ENCODE data around the gene ALG8.

The ALG8 gene

DNA sequence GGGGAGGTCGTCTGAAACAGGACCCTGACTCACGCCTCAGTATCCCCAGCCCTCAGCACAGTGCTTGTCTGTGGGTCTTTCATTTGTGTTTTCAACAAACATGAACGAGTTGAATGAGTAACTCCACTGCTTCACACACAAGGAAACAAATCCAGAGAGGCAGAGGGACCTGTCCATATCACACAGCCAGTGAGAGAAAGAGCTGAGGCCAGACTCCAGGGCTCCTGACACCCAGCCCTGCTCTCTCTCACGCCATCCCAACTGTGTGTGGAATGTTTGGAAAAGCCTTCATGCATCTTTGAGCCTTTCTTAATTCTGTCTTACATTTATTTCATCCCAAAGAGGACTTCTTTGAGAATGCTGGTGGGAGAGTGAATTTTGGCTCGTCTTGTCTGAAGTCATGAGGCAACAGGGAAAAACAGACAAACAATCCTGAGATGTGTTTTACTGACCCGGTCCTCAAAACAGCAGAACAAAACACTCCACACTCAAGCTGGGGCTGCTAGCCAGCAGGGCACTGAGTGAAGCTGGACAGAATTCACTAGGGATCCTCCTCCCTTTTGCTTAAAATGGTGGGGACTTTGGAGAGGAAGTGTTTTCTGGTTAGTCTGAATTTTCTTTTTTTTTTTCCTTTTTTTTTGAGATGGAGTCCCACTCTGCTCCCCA lies 19.7 kb upstream of the ALG8 start:
- no peak for DNase-seq

DNA sequence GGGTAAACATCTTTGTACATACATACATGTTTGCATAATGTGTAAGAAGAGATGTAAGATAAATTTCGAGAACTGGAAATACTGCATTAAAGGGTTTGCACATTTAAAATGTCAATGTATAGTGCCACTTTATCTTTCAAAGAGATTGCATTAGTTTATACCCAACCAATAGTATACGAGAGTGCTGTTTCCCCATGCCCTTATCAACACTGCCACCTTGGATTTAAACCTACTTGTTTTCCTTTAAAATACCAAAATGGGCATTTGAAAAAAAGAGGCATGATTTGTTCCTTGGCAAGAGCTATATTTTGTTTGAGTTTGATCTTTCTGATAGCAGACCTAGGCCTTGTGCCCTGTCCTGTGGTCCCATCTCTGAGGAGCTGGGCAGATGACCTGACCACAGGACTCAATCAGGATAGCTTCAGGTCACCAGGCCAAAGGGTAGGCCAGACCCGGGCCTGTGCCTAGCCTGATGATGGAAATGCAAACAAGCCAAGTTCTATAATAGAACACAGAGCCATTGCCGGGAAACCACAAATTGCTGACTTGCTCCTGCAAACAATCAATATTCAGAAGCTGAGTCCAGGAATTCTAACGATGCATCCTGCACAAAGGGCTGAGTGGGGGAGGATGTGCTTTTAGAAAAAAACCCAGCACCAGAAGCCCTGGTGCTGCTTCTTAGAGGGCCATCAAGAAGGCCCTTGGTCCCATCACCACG lies 16.9 kb upstream of the ALG8 start:
- peak in 1 of 2 experiments; percentile 36 for DNase-seq

DNA sequence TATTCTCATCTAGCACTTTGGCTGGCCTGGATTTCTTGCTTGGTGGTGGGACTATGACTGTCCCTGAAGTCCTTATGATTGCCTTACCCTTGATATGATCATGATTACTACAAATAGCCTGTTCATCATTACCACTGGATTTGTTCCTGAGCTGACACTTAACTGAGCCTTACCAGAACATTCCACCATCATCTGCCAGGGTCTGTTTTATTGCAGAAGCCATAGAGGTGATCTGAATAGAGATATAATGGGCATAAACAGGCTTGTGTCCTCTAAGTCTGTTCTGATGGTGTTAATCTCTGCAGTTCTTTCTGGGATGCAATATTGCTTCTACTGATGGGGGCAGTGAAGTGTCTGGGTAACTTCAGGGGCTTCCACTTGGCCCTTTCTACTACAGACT lies 12.4 kb upstream of the ALG8 start:
- DNase-seq, result no peak

DNA sequence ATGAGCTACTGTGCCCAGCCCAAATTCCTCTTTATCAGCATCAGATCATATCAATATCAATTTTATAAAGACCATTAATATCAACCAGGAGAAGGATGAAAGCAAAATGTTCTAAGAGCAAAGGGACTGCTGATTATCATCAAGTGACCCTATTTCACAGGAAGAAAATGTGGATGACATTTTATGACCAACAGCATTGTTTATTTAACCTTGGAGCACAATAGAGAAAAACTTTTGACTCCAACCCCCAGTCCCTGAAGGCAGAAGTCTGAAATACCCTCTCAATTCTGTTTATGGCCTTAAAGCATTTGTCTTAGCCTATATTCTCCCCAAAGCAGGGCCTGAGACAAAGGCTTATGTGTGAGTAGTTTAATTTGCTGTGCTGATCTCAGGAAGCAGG lies 11.3 kb upstream of the ALG8 start:
- no peak for DNase-seq

DNA sequence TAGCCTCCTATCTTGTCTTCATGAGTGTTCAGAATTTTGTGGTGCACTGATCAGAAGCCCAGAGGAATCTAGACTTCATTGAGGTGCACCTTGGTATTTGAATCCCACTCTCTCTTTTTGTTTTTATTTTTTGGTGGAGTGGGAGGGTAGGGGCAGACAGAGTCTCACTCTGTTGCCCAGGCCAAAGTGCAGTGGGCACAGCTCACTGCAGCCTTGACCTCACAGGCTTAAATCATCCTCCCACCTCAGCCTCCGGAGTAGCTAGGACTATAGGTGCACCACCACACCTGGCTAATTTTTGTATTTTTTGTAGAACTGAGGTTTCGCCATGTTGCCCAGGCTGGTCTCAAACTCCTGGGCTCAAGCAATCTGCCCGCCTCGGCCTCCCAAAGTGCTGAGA lies 10.9 kb upstream of the ALG8 start:
- no peak for DNase-seq

DNA sequence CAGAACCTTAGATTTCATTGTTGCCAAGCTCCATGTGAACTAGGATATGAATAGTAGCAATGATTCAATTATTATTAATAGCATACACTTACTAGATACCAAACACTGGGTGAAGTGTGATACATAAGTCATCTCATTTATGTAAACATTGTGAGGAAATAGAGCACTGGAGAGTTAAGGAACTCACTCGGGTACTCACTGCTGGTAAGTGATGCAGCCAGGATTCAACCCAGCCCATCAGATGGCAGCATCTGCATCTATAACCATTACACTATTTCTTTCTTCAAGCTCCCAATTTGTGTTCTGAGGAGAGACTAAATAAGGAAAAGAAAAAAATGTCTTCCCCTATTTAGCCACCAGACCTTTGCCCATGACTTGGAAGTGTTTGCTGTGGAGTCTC lies 10.2 kb upstream of the ALG8 start:
- peak in 1 of 2 experiments; percentile 25 for DNase-seq

DNA sequence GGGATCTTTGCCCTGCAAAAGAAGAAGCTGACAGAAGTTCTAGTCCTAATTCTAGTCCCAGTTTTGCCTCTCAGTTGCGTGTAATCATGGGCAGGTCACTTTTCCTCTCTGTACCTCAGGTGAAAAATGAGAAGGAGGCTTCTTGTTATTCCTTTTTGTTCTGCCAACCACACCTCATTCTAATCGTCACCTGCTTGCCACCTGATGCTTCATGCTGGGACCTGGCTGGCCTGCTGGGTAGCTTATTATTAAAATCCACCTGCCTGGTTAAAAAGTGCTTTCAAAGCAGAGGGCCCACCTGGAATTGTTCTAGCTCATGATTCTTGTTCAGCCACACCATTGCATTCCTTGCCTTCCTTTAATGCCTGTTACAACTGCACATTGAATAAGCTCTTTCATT lies 8.4 kb upstream of the ALG8 start:
- DNase-seq, result peak in 1 of 2 experiments; percentile 63

DNA sequence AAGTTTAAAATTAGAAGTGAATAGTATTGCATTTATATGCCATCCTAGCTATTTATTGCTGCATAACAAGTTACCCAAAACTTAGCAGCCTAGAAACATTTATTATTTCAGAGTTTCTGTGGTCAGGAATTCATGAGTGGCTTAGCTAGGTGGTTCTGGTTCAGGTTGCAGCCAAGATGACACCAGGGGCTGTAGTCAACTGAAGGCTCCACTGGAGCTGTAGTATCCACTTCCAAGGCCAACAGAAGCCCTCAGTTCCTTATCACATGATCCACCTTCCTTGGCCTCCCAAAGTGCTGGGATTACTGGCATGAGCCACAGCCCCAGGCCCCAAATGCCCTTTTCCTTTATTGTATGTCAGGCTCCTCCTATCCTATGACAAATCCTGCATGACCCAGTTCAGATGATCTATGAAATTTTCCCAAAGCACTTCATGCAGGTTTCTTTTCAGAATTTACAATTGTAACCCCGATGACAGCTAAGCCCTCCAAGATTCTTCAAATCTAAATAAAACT lies 6.1 kb upstream of the ALG8 start:
- DNase-seq, result no peak

DNA sequence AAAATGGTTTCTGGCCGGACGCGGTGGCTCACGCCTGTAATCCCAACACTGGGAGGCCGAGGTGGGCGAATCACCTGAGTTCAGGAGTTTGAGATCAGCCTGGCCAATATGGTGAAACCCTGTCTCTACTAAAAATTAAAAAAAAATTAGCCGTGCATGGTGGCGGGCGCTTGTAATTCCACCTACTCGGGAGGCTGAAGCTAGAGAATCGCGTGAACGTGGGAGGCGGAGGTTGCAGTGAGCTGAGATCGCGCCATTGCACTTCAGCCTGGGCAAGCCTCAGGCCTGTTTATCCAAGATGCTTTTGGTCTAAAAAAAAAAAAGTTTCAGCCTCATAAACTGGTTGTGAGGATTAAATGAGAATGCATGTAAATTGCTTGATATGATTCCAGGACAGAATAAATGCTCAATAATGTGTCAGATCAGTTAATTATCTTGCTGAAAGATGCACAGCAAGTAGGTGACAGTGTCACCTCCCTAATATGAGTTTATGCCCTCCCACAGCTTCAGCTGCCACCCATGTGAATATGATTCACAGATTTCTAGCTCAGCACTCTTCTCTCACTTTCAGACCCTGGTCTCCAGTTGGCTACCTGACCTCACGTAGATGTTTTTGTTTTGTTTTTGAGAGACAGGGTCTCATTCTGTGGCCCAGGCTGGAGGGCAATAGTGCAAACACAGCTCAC lies 1.1 kb upstream of the ALG8 start:
- DNase-seq, result no peak

DNA sequence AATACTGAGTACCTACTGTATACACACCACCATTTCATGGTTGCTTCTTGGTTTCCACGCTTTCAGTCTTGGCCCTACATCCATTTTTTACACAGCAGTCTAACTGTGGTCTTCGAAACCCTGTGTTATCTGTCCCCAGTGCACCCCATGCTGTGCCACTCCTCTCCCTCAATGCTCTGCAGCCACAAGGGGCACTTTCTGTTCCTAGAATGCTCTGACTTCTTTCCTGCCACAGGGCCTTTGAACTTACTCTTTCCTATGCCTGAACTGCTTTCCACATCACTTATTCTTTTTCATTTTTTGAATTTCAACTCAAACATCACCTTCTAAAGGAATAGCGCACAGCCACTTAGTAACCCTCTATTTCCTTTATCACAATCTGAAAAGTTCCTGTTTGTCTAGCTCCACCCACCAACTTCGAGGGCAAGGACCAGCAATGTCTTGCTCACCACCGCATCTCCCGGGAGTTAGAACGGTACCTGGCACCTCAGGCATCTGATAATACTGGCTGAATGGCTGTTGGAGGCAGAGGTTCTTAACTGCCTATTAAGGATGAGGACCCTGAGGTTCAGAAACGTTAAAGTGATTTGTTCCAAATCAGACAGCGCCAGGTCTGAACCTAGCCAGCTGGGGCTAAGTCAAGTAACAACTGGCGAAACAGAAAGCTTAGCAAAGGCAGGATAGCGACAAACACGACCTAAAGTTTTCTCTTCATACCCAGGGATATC lies 568 bp downstream of the ALG8 start:
- peak; percentile 35 to 49 for DNase-seq

DNA sequence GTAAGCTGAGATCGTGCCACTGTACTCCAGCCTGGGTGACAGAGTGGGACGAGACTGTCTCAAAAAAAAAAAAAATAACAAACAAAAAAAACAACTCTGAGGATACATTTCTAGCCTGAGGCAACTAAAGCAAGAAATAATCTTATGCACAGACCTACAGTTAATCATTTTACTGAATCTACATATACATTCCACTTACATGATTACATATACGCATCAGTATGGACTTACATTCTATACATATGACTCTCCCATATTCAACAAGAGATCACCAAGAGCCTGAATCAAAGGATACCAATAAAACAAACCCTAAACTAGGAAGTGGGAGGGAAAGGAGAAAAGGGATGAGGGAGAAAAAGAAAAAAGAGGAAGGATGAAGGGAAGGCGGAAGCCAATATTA lies 1.1 kb downstream of the ALG8 start:
- DNase-seq, result no peak

DNA sequence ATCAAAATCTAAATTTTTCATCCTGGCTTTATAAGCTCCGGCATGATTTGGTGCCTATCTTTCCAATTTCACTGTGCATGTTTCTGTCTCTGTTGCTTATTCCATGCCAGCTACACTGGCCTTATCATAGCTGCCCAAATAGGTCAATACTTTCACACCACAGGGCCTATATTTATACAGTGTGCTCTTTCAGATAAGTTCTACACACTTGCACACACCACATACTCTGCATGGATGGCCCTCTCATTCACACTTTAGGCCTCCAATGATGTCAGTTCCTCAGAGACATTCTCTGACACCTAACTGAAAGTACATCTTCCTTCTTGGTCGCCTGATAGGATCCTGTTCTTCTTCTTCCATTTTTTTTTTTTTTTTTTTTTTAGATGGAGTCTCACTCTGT lies 7.0 kb downstream of the ALG8 start:
- DNase-seq, result no peak

DNA sequence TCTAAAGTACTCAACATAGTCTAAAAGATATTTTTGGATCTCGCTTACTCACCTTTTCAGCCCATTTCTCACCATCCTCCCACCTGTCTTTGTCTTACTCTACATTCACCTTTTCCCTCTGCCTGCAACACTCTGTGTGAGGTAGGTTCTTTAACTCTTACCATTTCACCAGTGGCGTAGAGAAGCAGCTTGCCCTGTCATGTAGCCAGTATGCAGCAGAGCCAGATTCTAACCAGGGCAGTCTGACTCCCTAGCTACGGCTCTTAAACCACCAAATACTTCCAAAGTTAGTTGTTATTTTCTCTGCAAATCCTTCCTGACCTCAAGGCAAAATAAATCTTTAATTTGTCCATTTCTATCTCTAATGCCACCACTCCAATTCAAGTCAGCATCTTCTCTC lies 7.5 kb downstream of the ALG8 start:
- no peak for DNase-seq

DNA sequence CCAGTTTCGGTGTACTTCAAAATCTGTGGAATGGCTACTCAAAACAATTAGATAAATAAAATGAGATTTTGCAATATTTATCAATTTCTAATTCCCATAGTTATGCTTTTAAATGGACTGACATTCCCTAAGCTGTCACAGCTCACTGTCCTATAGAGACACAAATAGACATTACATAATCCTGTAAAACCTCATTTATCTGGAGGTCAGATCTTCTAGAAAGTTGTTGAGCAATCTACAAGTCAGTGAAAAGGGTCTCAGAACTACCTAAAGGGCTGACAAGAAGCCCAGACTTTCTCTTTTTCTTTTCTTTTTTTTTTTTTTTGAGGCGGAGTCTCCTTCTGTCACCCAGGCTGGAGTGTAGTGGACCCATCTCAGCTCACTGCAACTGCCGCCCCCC lies 12.0 kb downstream of the ALG8 start:
- no peak for DNase-seq

DNA sequence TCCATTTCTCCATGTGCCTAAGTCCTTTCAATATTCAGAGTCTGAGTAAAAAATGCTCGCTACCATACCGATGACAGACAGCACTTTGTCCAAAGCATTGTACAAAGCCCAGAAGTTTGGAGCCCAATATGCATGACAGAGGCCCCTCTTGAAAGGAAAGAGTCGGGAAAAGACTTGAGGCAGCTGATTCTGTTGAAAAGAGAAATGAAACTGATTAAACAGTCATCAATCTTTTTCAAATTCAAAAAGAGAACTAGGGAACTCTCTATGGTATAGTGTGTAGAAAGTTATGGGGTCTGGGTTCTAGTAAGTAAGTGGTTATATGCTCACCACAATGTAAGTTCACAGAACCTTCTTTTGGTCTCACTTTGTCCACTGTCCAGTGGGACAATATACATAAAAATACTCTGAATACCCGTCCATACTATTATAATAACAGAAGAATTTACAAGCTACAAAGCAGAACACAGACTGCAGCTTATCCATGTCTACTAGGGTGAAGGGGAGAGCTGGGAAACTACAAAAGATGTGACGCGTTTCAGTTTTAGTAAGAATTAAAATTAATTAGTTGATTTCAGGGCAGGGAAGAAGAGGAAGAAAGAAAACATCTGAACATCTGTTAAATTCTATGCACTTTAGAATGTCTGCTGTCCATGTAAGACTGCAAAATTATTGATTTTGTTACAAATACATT lies 26.7 kb downstream of the ALG8 start:
- no peak for DNase-seq

DNA sequence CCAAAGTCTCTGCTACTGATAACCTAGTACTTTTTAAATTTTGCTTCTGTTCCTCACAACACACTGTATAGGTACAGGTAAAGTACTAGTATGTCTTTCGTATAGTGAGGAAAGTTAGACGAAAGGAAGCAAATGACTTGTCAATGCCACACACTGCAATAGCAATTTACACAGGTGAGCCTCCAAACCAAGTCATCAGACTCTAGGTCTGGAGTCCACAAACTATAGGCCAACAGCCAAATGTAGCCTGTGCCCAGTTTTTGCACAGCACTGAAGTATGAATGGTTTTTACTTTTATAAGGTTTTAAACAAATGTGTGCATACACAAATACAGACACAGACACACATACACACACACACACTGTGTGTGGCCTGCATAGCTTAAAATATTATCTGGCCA lies 28.1 kb downstream of the ALG8 start:
- no peak for DNase-seq

DNA sequence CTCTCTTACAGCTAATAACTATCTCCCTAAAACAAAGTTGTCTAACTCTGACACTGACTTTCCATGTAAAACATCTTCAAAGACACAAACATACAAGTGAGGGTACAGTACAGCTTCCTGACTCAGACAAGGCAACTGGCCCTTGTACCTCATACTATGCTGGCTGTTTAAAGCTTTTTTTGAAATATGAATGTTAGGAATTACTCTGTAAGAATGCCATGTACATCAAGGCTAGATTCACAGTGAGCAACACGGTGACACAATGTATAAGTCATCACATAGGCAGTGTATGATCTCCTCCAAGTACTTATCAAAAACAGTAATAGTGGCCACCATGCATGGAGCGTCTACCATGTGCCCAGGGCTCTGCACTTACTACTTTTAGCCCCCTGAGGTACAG lies 28.6 kb downstream of the ALG8 start:
- no peak for DNase-seq

DNA sequence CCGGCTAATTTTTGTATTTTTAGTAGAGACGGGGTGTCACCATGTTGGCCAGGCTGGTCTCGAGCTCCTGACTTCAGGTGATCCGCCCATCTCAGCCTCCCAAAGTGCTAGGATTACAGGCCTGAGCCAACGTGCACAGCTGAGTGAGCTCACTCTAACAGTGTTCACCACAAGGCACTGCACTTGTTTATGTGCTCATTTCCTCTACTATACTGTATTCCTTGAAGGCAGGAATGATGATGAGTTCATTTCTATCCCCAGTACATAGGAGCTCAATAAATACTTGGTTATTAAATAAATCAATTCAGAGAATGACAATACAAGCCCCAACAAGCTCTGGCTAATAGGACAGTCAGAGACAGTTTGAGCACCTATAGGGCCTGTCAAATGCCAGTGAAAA lies 29.1 kb downstream of the ALG8 start:
- no peak for DNase-seq

DNA sequence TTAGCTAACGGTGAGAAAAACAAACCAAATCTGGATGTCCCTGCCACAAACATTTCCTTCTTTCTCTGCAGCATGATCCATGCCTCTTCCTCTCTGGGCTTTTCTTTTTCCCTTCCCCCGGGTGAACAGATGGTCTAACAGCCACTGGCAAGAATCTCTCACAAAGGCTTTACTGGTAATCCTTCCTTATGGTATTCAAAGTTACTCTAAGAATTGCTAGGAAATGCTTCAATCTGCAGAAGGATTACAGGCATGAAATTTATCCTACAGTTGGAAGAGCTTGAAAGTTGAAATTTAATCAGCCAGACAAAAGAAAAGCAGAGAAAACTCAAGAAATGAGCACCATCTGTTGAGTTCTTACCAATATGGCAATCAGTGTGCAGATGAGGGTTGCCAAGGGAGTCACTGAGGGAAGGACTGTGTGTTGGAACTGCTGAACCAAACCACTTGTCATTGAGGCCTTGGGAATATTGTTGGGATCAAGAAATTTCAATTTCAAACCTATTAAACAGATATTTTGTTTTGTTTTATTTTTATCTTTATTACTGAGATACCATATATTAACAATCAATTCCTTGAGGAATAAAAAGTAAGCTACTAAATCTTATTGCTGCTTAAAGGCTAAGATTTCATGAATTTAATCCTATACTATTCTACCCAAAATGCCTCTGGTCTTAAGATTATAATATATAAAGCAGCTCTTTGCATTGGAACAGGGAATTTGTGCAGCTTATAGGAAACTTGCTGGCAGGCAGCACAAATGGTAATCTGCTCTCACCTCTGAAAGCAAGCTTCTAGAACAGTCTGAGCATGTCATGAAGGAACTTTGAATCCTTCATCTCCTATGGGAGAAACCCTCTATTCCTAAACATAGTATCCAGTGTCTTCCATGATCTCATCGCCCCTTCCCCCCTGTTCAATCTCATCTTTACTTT lies 30.1 kb downstream of the ALG8 start:
- DNase-seq, result no peak

DNA sequence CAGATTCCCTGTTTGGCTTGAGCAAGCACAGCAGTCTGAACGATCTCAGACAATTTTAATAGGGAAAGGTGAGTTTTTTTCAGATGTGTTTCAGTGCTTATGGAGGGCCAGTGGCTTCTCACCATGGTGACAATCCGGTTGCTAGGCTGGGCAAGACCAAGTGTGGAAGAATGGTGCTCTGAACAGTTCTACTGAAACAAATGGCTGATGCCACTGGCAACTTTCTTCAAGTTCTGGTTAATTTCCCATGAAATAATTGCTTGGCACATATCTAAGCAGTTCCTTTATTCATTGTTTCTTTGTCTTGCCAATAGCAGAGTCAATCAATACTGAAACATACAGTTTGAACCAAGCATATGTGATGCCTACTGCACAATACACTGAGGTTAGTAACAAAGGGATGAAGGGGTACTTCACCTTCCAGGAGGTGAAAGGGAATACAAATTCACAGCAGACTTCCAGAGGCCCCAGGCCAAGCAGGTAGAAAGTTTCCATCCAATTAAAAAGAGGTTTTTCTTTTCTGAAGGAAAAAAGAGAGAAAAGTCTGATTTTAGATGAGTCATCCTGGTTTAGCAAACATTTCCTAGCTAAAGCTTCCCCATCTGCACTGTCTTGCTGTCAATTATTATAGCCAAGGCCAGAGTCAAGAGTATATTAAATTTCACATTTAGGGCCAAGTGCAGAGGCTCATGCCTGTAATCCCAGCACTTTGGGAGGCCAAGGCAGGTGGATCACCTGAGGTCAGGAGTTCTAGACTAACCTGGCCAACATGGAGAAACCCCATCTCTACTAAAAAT lies 38.6 kb downstream of the ALG8 start:
- no peak for DNase-seq

DNA sequence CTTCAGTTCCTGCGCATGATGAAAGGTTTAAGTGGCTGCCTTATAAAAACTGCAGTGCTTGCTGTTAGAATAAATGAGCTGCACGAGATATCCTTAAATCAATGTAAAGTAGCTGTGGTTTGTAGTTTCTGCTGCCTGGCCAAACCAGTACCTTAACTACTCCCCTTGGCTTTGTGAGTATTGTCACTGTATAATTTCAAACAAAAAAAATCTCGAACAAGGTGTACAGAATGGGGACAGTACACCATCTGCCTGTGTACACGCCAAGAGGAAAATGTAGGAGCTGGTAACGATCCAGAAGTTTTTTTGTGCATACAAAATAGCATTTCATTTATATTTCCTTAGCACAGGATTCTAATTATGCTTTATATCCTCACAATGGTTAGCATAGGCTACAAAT lies 39.2 kb downstream of the ALG8 start:
- DNase-seq, result no peak
